ENCODE results near the gene LRP6. TPM values are rescaled to one million over a fixed set of nuclear protein-coding genes. Genes with fewer than 3 reads are reported as not detected.

Gene LRP6
- polyA plus RNA-seq, 1 donor from 2014 or later, result 33.5 TPM

- no peak overlapping the region for H3K27ac ChIP-seq (ENCODE audit: low read length)
- no peaks in the 10 kb centered on the region for H3K9me2 ChIP-seq (ENCODE audit: insufficient read depth, low read length)
- peaks cover 20% of the 10 kb centered on the region for H3K36me3 ChIP-seq (ENCODE audit: insufficient read depth, low read length)
- TF ChIP-seq RAD21 (conservative IDR thresholded peaks at IDR 0.05) (no peak), TAF1 (IDR thresholded peaks at IDR 0.05; ENCODE audit: low read depth) (no peak), MXI1 (conservative IDR thresholded peaks at IDR 0.05; ENCODE audit: poor library complexity, severe bottlenecking) (no peak), REST (IDR thresholded peaks at IDR 0.05; ENCODE audit: borderline replicate concordance) (no peak)
- H2AFZ ChIP-seq (ENCODE audit: low read depth, low read length), result no peak overlapping the region
- peaks cover 4% of the 10 kb centered on the region for H3K9me3 ChIP-seq (ENCODE audit: low read length)
- no peaks in the 10 kb centered on the region for H4K20me1 ChIP-seq (ENCODE audit: insufficient read depth)
- H3K79me2 ChIP-seq (replicated peaks; ENCODE audit: insufficient read depth, low read length), result peaks cover 27% of the 10 kb centered on the region
- no peak overlapping the region for H3K4me2 ChIP-seq (ENCODE audit: low read length)
- H3K4me3 ChIP-seq (ENCODE audit: low read length), result no peak overlapping the region
- no peaks in the 10 kb centered on the region for H3K27me3 ChIP-seq (ENCODE audit: insufficient read depth, low read depth, low read length)
- H3K9ac ChIP-seq (ENCODE audit: low read length), result no peak overlapping the region
- H3F3A ChIP-seq (ENCODE audit: insufficient read depth, low read length, poor library complexity, severe bottlenecking), result no peaks in the 10 kb centered on the region
These were observed 69.7 kb downstream of the LRP6 start for GRCh38 chr12:12197128-12197527.

- Histone ChIP-seq H3K36me3 (ENCODE audit: insufficient read depth, low read length) (peaks cover 13% of the 10 kb centered on the region), H2AFZ (ENCODE audit: low read depth, low read length) (no peak overlapping the region), H3K27ac (ENCODE audit: low read length) (no peak overlapping the region), H3K9me2 (ENCODE audit: insufficient read depth, low read length) (no peaks in the 10 kb centered on the region), H4K20me1 (ENCODE audit: insufficient read depth) (no peaks in the 10 kb centered on the region), H3K4me3 (ENCODE audit: low read length) (no peak overlapping the region), H3K27me3 (ENCODE audit: insufficient read depth, low read depth, low read length) (no peaks in the 10 kb centered on the region), H3F3A (ENCODE audit: insufficient read depth, low read length, poor library complexity, severe bottlenecking) (no peaks in the 10 kb centered on the region), H3K4me2 (ENCODE audit: low read length) (no peak overlapping the region), H3K79me2 (replicated peaks; ENCODE audit: insufficient read depth, low read length) (peaks cover 31% of the 10 kb centered on the region), H3K9ac (ENCODE audit: low read length) (no peak overlapping the region), H3K9me3 (ENCODE audit: low read length) (peaks cover 4% of the 10 kb centered on the region)
- TF ChIP-seq MXI1 (conservative IDR thresholded peaks at IDR 0.05; ENCODE audit: poor library complexity, severe bottlenecking) (no peak), RAD21 (conservative IDR thresholded peaks at IDR 0.05) (no peak), EZH2 (IDR thresholded peaks at IDR 0.05; ENCODE audit: borderline replicate concordance, insufficient read depth, low read length, poor library complexity, severe bottlenecking) (no peak), SMC3 (conservative IDR thresholded peaks at IDR 0.05; ENCODE audit: poor library complexity) (no peak)
These were observed 71.3 kb downstream of the LRP6 start for GRCh38 chr12:12195516-12195915.

GRCh38 chr12:12195081-12195480 is 71.8 kb downstream of the LRP6 start:
- no peak overlapping the region for H2AFZ ChIP-seq (ENCODE audit: low read depth, low read length)
- no peaks in the 10 kb centered on the region for H4K20me1 ChIP-seq (ENCODE audit: insufficient read depth)
- no peaks in the 10 kb centered on the region for H3K27me3 ChIP-seq (ENCODE audit: insufficient read depth, low read depth, low read length)
- H3K9ac ChIP-seq (ENCODE audit: low read length), result no peak overlapping the region
- H3K36me3 ChIP-seq (ENCODE audit: insufficient read depth, low read length), result peaks cover 13% of the 10 kb centered on the region
- no peaks in the 10 kb centered on the region for H3K9me2 ChIP-seq (ENCODE audit: insufficient read depth, low read length)
- TF ChIP-seq RAD21 (conservative IDR thresholded peaks at IDR 0.05) (no peak), EP300 (conservative IDR thresholded peaks at IDR 0.05; ENCODE audit: poor library complexity, severe bottlenecking) (no peak), EZH2 (IDR thresholded peaks at IDR 0.05; ENCODE audit: borderline replicate concordance, insufficient read depth, low read length, poor library complexity, severe bottlenecking) (no peak), SMC3 (conservative IDR thresholded peaks at IDR 0.05; ENCODE audit: poor library complexity) (no peak), REST (IDR thresholded peaks at IDR 0.05; ENCODE audit: borderline replicate concordance) (no peak), TAF1 (IDR thresholded peaks at IDR 0.05; ENCODE audit: low read depth) (no peak), CTCF (IDR thresholded peaks at IDR 0.05; ENCODE audit: poor library complexity, severe bottlenecking) (no peak), MXI1 (conservative IDR thresholded peaks at IDR 0.05; ENCODE audit: poor library complexity, severe bottlenecking) (no peak), POLR2AphosphoS5 (IDR thresholded peaks at IDR 0.05) (no peak)
- no peaks in the 10 kb centered on the region for H3F3A ChIP-seq (ENCODE audit: insufficient read depth, low read length, poor library complexity, severe bottlenecking)
- H3K9me3 ChIP-seq (ENCODE audit: low read length), result peaks cover 4% of the 10 kb centered on the region
- H3K4me3 ChIP-seq (ENCODE audit: low read length), result no peak overlapping the region
- H3K27ac ChIP-seq (ENCODE audit: low read length), result no peak overlapping the region
- H3K4me2 ChIP-seq (ENCODE audit: low read length), result no peak overlapping the region
- H3K79me2 ChIP-seq (replicated peaks; ENCODE audit: insufficient read depth, low read length), result peaks cover 36% of the 10 kb centered on the region
